Stimulated activated CD8-positive, alpha-beta memory T cell treated with anti-CD3 and anti-CD28 coated beads, Interleukin-4, amount 100 ng/mL, for 4 hours (primary cell): ENCODE results near the gene PIGW.
A peak's percentile ranks its signal among the peaks of the same experiment; 100 is the strongest.

Experiments
- DNase-seq, 2 donors: peaks; one replicate each; pipeline ENCODE4 v3.0.0-alpha.2; 2020; ENCODE audit warnings: low read depth in 2 of 2, low spot score in 1 of 2

PIGW gene, protein sequence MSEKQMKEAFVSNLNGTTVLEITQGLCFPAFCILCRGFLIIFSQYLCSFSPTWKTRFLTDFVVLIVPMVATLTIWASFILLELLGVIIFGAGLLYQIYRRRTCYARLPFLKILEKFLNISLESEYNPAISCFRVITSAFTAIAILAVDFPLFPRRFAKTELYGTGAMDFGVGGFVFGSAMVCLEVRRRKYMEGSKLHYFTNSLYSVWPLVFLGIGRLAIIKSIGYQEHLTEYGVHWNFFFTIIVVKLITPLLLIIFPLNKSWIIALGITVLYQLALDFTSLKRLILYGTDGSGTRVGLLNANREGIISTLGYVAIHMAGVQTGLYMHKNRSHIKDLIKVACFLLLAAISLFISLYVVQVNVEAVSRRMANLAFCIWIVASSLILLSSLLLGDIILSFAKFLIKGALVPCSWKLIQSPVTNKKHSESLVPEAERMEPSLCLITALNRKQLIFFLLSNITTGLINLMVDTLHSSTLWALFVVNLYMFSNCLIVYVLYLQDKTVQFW

DNA sequence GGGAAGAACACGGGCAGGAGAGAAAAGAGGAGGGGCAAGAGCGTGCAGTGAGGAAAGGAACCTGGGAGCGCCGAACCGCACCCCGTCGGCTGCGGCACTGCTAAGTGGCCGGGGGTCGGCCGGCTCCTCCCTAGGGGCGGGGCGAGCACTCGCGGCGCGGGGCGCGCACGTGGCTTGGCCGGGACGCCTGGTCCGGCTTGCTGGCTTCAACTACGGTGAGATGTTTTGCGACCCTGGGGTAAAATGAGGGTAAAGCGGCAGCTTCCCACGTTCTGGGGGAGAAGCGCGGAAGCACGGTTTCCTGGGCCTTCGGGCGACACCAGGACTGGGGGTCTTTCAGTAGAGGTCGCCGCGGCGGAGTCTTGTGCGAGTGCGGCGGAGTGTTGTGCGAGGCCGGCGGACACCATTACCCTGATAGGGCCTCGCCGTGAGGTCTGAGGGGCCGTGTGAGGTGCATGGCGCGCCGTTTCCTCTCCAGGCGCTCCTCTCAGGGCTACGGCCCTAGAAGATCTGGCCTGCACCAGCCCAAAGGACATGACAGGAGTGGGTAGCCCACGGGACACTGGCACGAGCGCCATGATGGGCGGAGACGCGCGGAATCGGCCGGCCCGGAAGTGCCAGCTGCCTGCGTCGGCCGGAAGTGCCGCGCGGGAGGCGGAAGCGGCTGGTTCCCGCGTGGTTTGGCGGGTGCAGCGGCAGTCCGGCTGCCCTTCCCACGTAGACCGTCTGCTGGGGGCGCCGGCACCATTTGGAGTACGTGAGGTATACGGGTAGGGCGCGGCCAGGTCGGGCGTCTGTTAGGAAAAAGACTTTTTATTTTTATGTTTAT is at the start of gene PIGW, which contains the start of gene MYO19:
Gene PIGW (plus strand): TSS at position 148 of the 829 bp plus-strand sequence. CDS start 2,115 bp downstream, outside the sequence.
Gene MYO19 (minus strand): TSS at position 29 of the 829 bp plus-strand sequence. CDS start 2,330 bp downstream, outside the sequence.
- DNase-seq = peak; percentile 62 to 80

DNA sequence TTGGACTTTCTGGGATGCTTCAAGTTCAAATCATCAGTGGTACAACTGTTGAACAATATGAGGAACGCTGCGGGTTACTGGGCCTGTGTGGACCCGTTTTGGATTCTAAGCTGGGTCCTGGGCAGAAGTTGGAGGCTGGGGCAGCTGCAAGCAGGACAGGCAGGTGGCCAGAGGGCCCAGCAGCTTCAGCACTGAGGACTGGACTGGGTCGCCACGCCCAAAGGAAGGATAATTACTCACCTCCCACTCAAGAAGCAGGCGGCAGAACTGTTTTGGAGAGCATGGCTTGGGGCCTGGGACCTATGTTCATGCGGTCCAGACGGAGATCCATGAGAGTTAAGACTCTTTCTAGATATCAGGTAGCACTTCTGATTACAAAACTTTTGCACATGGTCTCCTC is 49.8 kb upstream of the PIGW start:
- no peak for DNase-seq

DNA sequence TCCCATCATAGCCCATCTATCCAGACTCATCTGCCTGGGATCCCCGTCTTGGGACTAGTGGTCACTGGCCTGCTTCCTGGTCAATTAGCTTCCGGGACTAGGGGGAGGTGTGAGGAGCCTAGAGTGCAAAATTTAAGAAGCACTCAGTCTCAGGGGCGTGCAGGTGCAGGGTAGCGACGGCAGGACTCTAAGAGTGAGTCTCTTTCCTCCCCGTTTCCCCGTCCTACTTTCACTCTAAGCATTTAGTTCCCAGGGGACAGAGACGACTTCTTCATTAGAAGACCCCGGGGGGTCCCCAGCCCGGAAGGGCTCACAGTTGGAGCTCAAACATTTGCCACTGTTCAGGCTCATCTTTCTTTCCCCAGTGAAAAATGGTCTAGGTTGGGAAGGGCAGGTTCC is 49.0 kb upstream of the PIGW start:
- DNase-seq = no peak

DNA sequence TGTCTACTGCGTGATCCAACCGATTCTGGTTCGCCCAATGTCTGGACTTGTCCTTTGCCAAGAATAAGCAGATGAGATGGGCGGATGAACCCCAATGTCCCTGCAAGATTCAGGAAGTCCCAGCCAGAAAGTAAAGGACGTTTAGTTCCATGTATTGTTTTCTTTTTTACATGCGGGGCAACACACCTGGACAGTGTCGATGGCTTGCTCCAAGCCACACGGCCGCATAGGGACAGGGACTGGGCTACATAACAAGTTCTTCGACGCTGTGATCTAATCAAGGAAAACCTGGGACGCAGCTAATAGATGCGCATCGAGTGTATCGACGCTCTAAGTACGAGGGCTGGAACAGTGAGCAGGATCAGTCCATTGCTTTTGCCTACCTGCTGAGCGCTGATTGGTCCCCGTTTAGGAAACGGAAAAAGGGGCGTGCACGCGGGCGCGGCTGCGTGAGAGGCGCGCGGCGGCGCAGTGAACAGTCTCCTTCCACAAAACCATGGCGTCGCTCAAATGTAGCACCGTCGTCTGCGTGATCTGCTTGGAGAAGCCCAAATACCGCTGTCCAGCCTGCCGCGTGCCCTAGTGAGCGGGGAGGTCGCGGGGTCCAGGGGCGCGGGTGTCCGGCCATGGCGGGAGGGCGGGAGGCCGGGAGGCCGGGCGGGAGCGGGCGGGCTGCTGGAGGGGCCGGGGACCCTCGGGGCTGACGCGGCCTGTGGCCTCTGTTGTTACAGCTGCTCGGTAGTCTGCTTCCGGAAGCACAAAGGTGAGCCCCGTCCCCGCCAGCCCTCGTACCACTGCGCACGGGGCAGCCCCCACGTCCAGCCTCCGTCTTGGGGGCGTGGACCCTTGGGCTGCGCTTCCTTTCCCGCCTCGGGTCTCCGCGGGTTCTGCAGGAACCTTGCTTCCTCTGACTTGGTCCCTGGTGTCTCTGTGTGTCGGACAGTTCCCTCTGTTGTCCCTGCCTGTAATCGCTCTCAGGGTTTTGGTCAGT is 48.3 kb upstream of the PIGW start, which contains the start of gene ZNHIT3:
Gene ZNHIT3 (plus strand): TSS at position 478 of the 991 bp plus-strand sequence. CDS start 19 bp downstream, at position 497.
- DNase-seq = peak; percentile 76 to 78

DNA sequence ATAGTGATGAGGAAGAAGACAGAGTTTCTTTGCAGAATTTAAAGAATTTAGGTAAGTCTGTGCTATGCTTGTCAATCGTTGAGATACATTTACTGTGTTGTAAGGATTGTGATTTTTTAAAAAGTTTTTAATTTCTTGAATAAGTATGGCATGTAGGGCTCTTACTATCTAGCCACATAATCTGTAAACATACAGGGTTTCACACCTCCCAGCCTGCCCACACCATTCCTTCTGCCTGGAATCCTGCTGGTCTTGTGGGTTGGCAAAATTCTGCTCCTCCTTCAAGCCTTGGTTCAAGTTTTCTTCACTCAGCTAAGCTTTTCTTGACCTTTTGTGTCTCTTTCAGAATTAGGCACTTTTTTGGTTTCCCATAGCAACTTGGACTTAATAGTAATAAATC is 40.8 kb upstream of the PIGW start:
- DNase-seq = no peak

DNA sequence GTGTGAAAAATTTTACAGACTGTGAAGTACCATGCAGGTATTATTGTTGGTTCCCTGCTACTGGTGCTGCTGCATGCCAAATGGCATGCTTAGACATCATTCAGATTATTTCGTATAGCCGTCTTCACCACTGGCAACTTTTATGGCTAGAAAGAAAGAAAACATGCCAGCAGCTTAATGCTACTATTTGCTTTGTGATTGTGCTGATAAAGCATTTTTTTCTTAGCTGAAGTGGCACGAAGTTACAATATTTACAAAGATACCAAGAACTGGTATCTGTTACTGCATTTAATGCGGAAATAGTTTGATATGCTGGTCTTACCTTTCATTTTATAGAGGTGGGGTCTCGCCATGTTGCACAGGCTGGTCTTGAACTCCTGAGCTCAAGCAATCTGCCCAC is 40.1 kb upstream of the PIGW start:
- DNase-seq = no peak

DNA sequence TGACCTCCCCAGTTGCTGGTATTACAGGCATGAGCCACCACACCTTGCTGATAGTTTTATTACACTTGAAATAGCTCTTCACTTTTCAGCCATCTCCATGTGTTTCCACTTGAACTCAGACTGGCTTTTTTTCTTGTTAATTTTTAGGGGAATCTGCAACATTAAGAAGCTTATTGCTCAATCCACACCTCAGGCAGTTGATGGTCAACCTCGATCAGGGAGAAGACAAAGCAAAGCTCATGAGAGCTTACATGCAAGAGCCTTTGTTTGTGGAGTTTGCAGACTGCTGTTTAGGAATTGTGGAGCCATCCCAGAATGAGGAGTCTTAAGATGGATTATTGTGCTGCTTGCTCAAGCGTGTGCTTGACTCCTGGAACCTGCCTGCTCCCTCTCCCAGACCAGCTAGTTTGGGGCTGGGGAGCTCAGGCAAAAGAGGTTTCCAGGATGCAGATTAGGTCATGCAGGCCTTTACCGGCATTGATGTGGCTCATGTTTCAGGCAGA is 39.7 kb upstream of the PIGW start:
- DNase-seq = no peak

DNA sequence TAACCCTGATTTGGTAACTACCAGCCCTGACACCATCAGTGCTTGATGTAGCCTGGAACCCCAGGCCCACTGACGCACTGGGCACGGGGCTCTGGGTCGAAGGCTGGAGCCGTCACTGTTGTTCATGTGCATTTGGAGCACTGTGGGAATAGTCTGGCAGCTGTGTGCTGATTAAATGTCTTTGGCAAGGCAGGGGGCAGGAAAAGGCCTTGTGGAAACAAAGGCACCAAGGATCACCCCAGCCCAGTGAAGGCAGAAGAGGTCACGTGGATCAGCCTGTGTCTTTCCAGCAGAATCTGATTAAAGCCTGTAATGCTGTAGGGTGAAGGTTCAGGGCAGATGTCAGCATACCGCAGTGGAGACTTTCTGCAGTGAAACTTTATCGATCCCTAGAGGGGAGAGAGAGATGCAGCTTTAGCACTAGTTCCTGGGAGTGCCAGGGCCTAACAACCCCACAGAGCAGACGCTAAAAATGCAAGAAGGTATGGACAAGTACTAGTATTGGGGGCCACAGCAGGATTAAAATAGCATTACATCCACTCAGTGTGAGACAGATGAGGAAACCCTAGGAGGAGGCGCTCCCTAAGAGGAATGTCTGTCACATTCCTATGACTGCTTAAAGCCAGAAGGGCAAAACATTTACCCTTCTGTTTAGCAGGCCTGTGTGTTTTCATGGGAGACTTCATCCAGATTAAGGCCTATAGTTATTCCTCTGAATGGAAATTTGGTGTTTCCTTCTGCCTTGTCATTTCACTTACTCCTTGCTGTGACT is 38.6 kb upstream of the PIGW start:
- DNase-seq = no peak

DNA sequence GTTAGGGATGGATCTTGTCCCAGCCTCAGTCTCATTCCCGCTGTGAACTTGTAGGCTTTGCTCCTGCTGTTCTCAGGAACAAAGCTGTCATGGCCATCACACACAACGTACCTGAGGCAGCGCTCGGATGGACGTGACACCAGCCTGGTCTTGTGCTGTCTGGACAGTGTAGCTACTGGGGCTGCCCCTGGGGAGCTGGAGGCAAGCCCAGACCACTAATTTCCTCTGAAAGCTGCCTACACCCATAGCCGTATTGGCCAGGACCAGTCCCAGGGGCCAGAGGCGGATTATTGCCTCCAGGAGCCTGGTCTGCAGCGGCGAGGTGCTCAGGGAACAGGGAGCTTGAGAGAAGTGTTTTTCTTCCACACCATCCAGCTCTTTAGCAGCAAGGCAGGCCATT is 36.6 kb upstream of the PIGW start:
- no peak for DNase-seq

DNA sequence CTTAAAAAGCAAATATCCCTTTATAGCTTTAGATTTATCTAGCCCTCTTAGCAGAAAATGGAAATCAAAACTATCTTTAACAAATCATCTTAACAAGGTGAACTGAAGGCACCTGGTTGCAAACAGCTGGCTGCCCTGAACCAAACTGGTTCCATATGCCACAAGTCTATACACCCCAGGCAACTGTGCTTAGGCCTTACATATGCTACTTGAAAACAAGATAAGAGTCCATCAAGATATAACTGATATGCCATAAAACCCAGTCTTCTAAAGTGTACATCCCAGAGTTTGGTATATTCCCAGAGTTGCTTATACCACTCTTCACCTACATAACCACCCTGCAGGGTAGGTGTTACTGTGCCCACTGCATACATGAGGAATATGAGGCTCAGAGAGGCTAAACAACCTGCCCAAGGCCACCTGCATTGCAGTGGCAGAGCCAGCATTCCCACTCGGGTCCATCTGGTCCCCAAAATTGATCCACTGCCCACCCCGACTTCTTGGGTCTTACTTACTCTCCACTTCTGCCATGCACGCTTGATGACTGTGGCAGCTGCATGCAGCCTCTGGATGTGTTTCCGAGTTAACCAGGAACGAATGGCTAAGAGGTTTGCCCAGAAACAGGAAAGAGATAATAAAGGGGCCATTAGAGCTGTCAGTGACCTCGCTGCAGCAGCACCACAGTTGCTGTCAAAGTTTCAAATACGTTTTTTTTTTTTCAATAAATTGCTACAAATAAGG is 36.1 kb upstream of the PIGW start:
- DNase-seq = no peak

DNA sequence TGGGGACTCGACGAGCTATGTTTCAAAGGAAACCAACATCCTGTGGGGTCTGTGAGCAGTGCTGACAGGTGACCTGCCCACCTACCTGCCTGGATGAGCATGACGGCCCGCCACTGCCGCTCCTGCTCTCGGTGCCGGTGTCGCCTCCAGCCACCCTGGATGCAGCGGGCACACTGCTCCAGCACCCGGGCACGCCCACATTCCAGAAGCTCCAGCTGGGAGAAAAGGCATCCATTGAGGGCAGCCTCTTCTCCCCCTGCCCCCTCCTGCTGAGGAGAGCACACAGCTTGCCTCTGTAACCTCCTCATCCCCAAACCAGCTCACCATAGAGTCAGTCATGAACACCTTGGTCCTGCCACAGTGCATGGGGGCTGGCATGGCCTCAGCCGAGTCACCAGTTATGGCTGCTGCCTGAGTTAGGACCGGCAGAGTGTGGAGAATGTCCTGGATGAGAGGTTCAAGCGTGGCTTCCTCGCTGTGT is 34.0 kb upstream of the PIGW start:
- no peak for DNase-seq

DNA sequence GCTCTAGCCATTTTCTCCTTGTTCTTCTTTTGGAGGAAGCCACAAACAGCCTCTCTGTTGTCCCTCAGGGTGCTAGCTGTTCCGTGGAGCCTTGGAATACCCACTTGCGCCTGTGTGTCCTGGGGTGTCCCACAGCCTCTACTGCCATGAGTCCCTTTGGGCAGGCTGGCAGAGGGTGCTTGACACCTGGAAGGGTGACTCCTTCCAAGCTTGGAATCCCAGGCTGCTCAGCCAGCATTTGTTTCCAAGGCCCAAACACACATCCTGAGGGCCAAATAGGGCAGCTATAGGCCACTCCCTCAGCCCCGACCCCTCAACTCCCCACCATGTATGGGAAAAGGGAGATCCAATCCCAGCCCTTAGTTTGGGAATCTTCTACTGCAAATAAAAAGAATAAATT is 33.4 kb upstream of the PIGW start:
- DNase-seq = no peak

DNA sequence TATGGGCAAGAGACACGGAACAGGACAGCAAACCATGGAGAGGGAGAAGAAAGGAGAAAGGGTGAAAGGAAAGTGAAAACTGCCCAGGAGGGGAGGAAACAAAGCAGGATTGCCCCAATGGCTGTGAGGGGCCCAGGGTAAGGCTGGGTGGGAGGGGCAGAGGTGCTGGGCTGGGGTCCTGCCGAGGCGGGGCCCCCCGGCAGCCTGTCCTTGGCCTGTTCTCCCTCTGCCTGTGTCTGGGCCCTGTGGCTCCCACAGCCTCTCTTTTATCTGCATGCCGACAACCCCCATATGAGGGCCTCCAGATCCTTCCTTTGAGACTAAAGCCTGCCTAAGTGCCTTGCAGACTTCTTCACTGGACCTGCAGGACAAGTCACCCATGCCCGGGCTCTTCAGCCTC is 32.8 kb upstream of the PIGW start:
- no peak for DNase-seq

DNA sequence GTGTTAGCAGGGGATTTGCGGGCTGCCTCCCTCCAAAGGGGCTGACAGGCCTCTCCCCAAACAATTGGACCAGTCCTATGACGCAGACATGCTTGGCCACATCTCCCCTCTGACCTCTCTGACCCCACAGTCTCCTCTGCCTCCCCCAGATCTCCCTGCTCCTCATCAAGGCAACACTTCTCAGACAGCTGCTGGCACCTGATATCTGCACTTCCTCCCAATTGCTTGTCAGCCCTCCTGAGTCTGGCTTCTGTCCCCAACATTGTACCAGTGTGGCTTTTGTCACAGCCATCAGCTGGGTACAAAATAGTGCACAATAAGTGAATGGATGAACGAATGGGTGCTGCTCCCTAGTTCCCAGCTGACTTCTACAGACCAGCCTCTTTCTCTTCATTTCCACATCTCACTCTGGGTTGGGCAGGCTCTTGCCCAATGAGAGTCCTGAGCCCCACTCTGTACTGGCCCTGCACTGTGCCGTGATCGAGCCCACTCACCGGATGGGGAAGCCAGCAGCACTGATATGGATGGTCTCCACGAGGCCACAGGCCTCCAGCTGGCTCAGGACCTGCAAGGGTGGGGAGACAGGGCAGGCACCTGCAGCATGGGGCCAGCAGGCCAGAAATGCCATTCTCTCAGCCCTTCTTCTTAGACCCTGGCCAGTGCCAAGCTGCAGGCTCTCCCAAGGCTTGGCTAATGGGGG is 31.2 kb upstream of the PIGW start:
- DNase-seq = no peak

DNA sequence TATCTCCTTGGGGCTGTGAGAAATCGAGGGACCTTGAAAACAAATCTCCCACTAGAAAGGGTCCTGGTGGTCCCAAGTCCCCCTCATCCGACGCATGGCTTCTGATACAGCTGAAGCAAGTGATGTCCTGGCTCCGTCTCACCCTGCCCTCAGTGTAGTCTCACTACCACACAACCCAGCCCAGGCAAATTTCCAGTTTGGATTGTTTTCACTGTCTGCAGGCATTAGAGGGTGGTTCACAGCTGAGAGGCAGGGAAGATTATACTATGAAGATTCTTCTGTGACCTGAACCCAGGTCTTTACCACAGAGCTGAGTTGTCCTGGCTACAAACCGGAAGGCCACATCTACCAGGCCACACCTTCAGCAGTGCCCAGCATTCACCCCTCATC is 30.6 kb upstream of the PIGW start:
- no peak for DNase-seq

DNA sequence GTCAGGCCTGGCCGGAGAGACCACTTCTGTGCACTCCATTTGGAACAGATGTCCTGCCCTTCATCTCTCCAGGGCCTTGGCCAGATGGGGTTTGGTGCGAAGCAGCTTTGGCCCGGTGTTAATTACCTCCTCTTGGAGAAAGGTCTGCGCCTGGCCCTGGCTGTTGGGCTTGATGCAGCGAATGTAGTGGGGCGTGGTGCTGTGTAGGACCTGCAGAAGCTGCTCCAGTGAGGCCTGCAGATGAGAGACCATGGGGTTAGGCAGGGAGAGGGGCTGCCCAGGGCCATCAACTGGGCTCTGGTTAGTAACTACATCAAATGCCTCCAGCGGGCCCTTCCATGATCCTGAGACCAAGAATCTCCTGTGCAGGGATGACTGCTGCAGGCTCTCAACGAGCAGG is 29.6 kb upstream of the PIGW start:
- DNase-seq = no peak

DNA sequence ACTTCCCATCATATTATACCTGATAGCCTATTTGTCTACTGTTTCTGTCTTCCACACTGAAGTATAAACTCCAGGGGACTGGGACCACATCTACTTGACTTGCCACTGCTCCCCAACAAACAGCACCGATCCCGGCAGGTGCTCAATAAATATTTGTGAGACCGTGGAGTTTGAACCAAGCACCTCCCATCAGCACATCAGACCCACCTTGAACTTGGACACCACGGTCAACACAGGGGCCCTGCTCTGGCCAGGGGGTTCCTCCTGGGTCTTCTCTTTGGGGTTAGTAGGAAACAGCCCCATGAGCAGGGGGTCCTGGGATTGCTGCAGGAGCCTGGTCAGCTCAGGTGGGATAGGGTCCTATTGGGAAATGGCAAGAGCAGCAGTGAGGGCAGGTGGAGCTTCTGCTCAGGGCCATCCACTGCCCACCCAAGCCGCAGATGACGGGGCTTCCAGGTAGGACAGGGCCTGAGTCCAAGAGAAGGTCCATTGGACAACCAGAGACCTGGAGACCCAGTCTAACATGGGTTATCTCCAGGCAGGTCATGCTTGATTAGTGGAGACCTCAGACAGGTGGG is 28.4 kb upstream of the PIGW start:
- DNase-seq = no peak

DNA sequence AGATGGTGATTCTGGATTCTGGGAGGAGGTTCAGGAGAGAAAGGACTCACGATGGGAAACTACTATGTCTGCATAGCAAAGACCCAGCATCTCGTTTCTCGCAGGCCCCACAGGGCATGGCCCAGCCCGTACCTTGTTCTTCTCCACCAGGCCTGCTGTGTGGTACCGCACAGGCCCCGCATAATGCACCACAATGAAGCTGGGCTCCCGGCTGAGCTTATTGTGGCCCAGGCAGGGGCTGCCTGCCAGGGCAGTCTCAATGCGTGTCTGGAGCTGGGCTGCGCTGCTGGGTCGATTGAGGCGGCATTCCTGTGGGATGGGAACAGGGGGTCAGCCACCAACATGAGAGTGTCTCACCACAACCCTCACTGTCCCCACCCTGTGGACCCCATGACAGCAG is 28.0 kb upstream of the PIGW start:
- DNase-seq = no peak
